Esophagus squamous epithelium (tissue), 5 donors: ENCODE data around the gene SPTLC2. TPM values are rescaled to one million over a fixed set of nuclear protein-coding genes. Genes with fewer than 3 reads are reported as not detected.
A peak's percentile ranks its signal among the peaks of the same experiment; 100 is the strongest.
"Not testable (repeated sequence)": the region's sequence is repeated elsewhere in the genome, so short reads cannot be mapped to it uniquely, and the experiment has no call there.

Experiments
- DNase-seq: peaks from one replicate; lab custom pipeline; 2025; lab: John Stamatoyannopoulos, UW
- H3K27ac ChIP-seq, 4 donors: fragments of 200-600 bp; sonication (generic); one replicate each; pipeline ENCODE4 v1.5.1; 2016 to 2019; ENCODE audit warnings: mild to moderate bottlenecking in 1 of 4
- H3K27me3 ChIP-seq, 4 donors: fragments of 200-600 bp; sonication (generic); 1 replicate in 3 of 4; 2 replicates in 1 of 4; pipeline versions ENCODE4 v1.5.1 to v1.6.0; 2017 to 2021; ENCODE audit warnings: antibody characterized with exemption in 1 of 4
- H3K36me3 ChIP-seq, 3 donors: fragments of 200-600 bp; sonication (generic); one replicate each; pipeline ENCODE4 v1.5.1; 2016 to 2019
- H3K4me1 ChIP-seq, 3 donors: fragments of 200-600 bp; sonication (generic); one replicate each; pipeline ENCODE4 v1.5.1; 2017 to 2019
- H3K4me3 ChIP-seq, 4 donors: fragments of 200-600 bp; sonication (generic); 1 replicate in 3 of 4; 2 replicates in 1 of 4; pipeline ENCODE4 v1.5.1; 2016 to 2019; ENCODE audit warnings: mild to moderate bottlenecking in 2 of 4, moderate library complexity in 1 of 4
- H3K9me3 ChIP-seq, 3 donors: fragments of 200-600 bp; sonication (generic); one replicate each; pipeline ENCODE4 v1.5.1; 2016 to 2019
- POLR2A ChIP-seq, 4 donors: fragments of 450-650 bp; IDR thresholded peaks; one replicate each; pipeline ENCODE4 v1.6.1; 2017; ENCODE audit warnings: antibody characterized with exemption in 4 of 4, mild to moderate bottlenecking in 4 of 4, moderate library complexity in 3 of 4
- WGBS, 2 donors: methylation state at CpG; one replicate each; pipeline ENCODE4 v1.1.5; 2018; 5-methylcytosine and 5-hydroxymethylcytosine counted together
- intact Hi-C: fragments of 100-400 bp; cut with DNase I; formaldehyde crosslinking; loops from one replicate; pipeline ENCODE4 v1.15.0; 2022
- total RNA-seq, 4 donors: library from RNA; depleted of rRNA; stranded (reverse); fragments of >200 nt; gene quantifications; one replicate each; pipeline ENCODE4 v1.1.0, GENCODE V29; 2016
- TF ChIP-seq, protein P1 (sequence below), 6 experiments: fragments of 450-650 bp in 4 of 6; fragments of 200-600 bp in 2 of 6; sonication (generic) in 2 of 6; IDR thresholded peaks; one replicate each; pipeline ENCODE4 v1.5.1; 2016 to 2019; ENCODE audit warnings: antibody characterized with exemption in 6 of 6, mild to moderate bottlenecking in 4 of 6, moderate library complexity in 4 of 6
- donor health status: DM: yes; HTN: yes; CAD: no.

SPTLC2 gene
- total RNA-seq, 4 donors from 2014 or later, result 35.1 to 50.5 (median 39.9) TPM

DNA sequence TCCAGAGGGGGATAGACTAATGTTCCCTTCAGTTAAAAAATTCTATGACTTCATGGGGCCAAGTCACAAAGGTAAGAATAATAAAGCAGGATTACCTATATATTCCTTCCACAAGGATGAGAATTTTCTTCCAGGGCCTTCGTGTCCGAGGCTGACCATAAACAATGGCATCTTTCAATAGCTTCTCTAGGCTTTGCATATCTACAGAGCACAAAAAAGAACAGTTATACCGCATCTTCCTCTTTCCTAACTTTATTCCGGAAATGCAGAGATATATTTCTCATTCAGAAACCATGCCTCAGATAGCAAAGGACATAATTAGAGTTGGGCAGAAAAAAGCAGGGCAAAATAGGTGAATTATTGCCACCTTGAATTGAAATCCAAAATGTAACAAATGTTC lies 59.5 kb downstream of the SPTLC2 start:
- no peak for DNase-seq
- Histone ChIP-seq H3K27ac (no peak overlapping the region), H3K4me1 (no peaks in the 10 kb centered on the region), H3K9me3 (no peaks in the 10 kb centered on the region), H3K4me3 (no peak overlapping the region), H3K36me3 (peaks cover 4 to 98% (median 8%) of the 10 kb centered on the region in 3 donors), H3K27me3 (no peaks in the 10 kb centered on the region)
- WGBS, 2 donors, result 62 to 82% methylated on average over 4 of the region's 4 CpGs
- TF ChIP-seq POLR2A (IDR thresholded peaks at IDR 0.05), result no peak
- TF ChIP-seq, protein P1, sequence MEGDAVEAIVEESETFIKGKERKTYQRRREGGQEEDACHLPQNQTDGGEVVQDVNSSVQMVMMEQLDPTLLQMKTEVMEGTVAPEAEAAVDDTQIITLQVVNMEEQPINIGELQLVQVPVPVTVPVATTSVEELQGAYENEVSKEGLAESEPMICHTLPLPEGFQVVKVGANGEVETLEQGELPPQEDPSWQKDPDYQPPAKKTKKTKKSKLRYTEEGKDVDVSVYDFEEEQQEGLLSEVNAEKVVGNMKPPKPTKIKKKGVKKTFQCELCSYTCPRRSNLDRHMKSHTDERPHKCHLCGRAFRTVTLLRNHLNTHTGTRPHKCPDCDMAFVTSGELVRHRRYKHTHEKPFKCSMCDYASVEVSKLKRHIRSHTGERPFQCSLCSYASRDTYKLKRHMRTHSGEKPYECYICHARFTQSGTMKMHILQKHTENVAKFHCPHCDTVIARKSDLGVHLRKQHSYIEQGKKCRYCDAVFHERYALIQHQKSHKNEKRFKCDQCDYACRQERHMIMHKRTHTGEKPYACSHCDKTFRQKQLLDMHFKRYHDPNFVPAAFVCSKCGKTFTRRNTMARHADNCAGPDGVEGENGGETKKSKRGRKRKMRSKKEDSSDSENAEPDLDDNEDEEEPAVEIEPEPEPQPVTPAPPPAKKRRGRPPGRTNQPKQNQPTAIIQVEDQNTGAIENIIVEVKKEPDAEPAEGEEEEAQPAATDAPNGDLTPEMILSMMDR (IDR thresholded peaks at IDR 0.05), result no peak
- intact Hi-C loops, result no loop called here

GRCh38 chr14:77554816-77555599 lies 61.4 kb downstream of the SPTLC2 start:
- intact Hi-C loops, result no loop called here
- peaks cover 4 to 93% (median 8%) of the 10 kb centered on the region in 3 donors for H3K36me3 ChIP-seq
- H3K27me3 ChIP-seq, result no peaks in the 10 kb centered on the region
- no peak for DNase-seq
- H3K27ac ChIP-seq, result peak overlapping the region in 3 of 4 donors; percentile 6 to 51 (median 34)
- TF ChIP-seq, protein P1 (IDR thresholded peaks at IDR 0.05), result no peak
- no peak for TF ChIP-seq POLR2A (IDR thresholded peaks at IDR 0.05)
- WGBS, 2 donors, result 59 to 75% methylated on average over 9 of the region's 9 CpGs
- H3K4me1 ChIP-seq, result no peaks in the 10 kb centered on the region
- no peak overlapping the region for H3K4me3 ChIP-seq
- no peaks in the 10 kb centered on the region for H3K9me3 ChIP-seq

DNA sequence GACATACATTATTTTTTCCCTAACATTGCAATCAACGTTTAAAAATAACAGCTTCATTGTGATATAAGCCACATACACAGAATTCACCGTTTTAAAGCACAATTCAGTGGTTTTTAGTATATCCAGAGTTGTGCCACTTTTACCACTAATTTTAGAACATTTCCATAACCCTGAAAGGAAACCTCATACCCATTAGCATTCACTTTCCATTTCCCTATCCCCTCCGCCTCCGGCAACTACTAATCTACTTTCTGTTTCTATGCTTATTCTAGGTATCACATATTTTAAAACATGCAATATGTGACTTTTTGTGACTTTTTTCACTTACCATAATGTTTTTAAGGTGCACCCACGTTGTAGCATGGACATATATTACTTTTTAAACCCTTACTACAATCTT lies 62.2 kb downstream of the SPTLC2 start:
- Histone ChIP-seq H3K27ac (peak overlapping the region in 3 of 4 donors; percentile 6 to 51 (median 34)), H3K4me1 (no peaks in the 10 kb centered on the region), H3K36me3 (peaks cover 4 to 94% (median 8%) of the 10 kb centered on the region in 3 donors), H3K9me3 (no peaks in the 10 kb centered on the region), H3K4me3 (no peak overlapping the region), H3K27me3 (no peaks in the 10 kb centered on the region)
- intact Hi-C loops, result no loop called here
- DNase-seq, result no peak
- 56 to 72% methylated on average over 5 of the region's 5 CpGs for WGBS, 2 donors
- TF ChIP-seq POLR2A (IDR thresholded peaks at IDR 0.05), result no peak
- TF ChIP-seq, protein P1 (IDR thresholded peaks at IDR 0.05), result no peak

- WGBS, 2 donors, result 77 to 83% methylated on average over 1 of the region's 1 CpG
- Histone ChIP-seq H3K36me3 (peaks cover 0 to 94% (median 3%) of the 10 kb centered on the region in 3 donors), H3K27me3 (no peaks in the 10 kb centered on the region), H3K4me3 (no peak overlapping the region), H3K4me1 (no peaks in the 10 kb centered on the region), H3K9me3 (no peaks in the 10 kb centered on the region), H3K27ac (no peak overlapping the region)
- DNase-seq, result no peak
- intact Hi-C loops, result loop anchor here (10.0 kb wide), 1 partner anchor 85 kb away; no protein-coding TSS in a partner anchor
- TF ChIP-seq, protein P1 (IDR thresholded peaks at IDR 0.05), result no peak
- TF ChIP-seq POLR2A (IDR thresholded peaks at IDR 0.05), result no peak
These were observed 67.0 kb downstream of the SPTLC2 start for GRCh38 chr14:77549451-77549850.

GRCh38 chr14:77547512-77548180 lies 68.8 kb downstream of the SPTLC2 start:
- Histone ChIP-seq H3K4me3 (no peak overlapping the region), H3K27me3 (no peaks in the 10 kb centered on the region), H3K9me3 (no peaks in the 10 kb centered on the region), H3K4me1 (peaks cover 0 to 11% (median 8%) of the 10 kb centered on the region in 3 donors), H3K27ac (no peak overlapping the region), H3K36me3 (peaks cover 0 to 94% (median 3%) of the 10 kb centered on the region in 3 donors)
- DNase-seq, result no peak
- TF ChIP-seq, protein P1 (IDR thresholded peaks at IDR 0.05), result peak in 1 of 6 experiments; percentile 7
- TF ChIP-seq POLR2A (IDR thresholded peaks at IDR 0.05), result no peak
- intact Hi-C loops, result loop anchor here (10.0 kb wide), 1 partner anchor 83 kb away; no protein-coding TSS in a partner anchor
- 80 to 86% methylated on average over 8 of the region's 8 CpGs for whole genome bisulfite sequencing, 2 donors

GRCh38 chr14:77545171-77545570 lies 71.3 kb downstream of the SPTLC2 start:
- H3K36me3 ChIP-seq, result peaks cover 0 to 97% (median 3%) of the 10 kb centered on the region in 3 donors

More at GRCh38 chr14:77545171-77545570, 71.3 kb downstream of the SPTLC2 start:
- WGBS, 2 donors, result 97% methylated on average over 7 to 11 of the region's 11 CpGs
- H3K27ac ChIP-seq, DNase-seq, H3K9me3 ChIP-seq, H3K4me3 ChIP-seq, H3K27me3 ChIP-seq: not testable (repeated sequence)
- H3K4me1 ChIP-seq, result peaks cover 0 to 17% (median 9%) of the 10 kb centered on the region in 3 donors
- intact Hi-C loops, result loop anchor here (10.0 kb wide), 1 partner anchor 80 kb away; no protein-coding TSS in a partner anchor
